NK-92 treated with Interleukin-12 subunit alpha and Interleukin-12 subunit beta, amount 100 ng/mL, for 24 hours (cell line): ENCODE measurements around the gene TRIB2.

ENCODE experiments used
- DNase-seq: peaks from one replicate; lab custom pipeline; 2025; lab: John Stamatoyannopoulos, UW

The TRIB2 gene

GRCh38 chr2:12778811-12779579, 62.3 kb downstream of the TRIB2 start:
- no peak for DNase-seq

GRCh38 chr2:12781329-12781728, 64.6 kb downstream of the TRIB2 start:
- DNase-seq, result no peak

- DNase-seq, result no peak
Observed at GRCh38 chr2:12787891-12788801, 71.4 kb downstream of the TRIB2 start.

GRCh38 chr2:12791906-12792305, 75.2 kb downstream of the TRIB2 start:
- DNase-seq, result no peak
